Measurements from ENCODE around the gene WDR31. TPM values are rescaled to one million over a fixed set of nuclear protein-coding genes. Genes with fewer than 3 reads are reported as not detected.
A peak's percentile ranks its signal among the peaks of the same experiment; 100 is the strongest.

The WDR31 gene
- total and polyA plus RNA-seq, 11 donors: 7.0 to 22.4 (median 13.6) TPM

DNA sequence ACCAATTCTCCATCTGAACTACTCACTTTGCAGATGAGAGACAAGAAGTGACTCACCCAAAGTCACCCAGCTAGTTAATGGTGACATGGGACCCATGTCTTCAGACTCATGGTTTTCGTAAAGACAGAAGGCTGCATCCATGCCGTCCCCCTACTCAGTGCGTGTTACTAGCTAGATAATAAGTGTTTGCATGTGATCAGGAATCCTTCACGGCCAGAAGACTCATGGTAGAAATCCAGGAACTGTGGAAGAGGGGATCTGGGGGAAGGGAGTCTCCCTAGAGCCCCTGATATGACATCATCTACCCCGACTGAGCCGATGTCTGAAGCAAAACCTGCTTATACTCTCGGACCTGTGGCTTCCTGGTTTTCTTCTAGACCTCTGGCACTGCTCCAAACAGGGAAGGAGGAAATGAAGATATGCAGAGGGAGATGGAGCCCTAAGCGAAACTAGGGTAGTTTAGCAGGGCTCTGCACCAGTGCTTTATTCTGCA lies 40.2 kb downstream of the WDR31 start:
- H3K4me3 ChIP-seq: no peak overlapping the region
- H3K4me1 ChIP-seq: peaks cover 0 to 9% (median 0%) of the 10 kb centered on the region in 12 donors
- TF ChIP-seq, protein P1, sequence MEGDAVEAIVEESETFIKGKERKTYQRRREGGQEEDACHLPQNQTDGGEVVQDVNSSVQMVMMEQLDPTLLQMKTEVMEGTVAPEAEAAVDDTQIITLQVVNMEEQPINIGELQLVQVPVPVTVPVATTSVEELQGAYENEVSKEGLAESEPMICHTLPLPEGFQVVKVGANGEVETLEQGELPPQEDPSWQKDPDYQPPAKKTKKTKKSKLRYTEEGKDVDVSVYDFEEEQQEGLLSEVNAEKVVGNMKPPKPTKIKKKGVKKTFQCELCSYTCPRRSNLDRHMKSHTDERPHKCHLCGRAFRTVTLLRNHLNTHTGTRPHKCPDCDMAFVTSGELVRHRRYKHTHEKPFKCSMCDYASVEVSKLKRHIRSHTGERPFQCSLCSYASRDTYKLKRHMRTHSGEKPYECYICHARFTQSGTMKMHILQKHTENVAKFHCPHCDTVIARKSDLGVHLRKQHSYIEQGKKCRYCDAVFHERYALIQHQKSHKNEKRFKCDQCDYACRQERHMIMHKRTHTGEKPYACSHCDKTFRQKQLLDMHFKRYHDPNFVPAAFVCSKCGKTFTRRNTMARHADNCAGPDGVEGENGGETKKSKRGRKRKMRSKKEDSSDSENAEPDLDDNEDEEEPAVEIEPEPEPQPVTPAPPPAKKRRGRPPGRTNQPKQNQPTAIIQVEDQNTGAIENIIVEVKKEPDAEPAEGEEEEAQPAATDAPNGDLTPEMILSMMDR (IDR thresholded peaks at IDR 0.05): no peak
- TF ChIP-seq POLR2A (IDR thresholded peaks at IDR 0.05): no peak
- peak in 1 of 5 donors; percentile 17 for DNase-seq
- intact Hi-C loops (cut with DNase I): loop anchor here in 3 of 10 donors (10.0 kb wide), 3 partner anchors 295 to 365 kb away; no protein-coding TSS in a partner anchor
- ATAC-seq: peak in 3 of 4 donors; percentile 25 to 38 (median 32)
- H3K9me3 ChIP-seq: no peaks in the 10 kb centered on the region
- H3K36me3 ChIP-seq: no peaks in the 10 kb centered on the region
- WGBS, 4 donors: 32 to 46% (median 38%) methylated on average over 8 of the region's 8 CpGs
- H3K27ac ChIP-seq: no peak overlapping the region
- no peaks in the 10 kb centered on the region for H3K27me3 ChIP-seq

DNA sequence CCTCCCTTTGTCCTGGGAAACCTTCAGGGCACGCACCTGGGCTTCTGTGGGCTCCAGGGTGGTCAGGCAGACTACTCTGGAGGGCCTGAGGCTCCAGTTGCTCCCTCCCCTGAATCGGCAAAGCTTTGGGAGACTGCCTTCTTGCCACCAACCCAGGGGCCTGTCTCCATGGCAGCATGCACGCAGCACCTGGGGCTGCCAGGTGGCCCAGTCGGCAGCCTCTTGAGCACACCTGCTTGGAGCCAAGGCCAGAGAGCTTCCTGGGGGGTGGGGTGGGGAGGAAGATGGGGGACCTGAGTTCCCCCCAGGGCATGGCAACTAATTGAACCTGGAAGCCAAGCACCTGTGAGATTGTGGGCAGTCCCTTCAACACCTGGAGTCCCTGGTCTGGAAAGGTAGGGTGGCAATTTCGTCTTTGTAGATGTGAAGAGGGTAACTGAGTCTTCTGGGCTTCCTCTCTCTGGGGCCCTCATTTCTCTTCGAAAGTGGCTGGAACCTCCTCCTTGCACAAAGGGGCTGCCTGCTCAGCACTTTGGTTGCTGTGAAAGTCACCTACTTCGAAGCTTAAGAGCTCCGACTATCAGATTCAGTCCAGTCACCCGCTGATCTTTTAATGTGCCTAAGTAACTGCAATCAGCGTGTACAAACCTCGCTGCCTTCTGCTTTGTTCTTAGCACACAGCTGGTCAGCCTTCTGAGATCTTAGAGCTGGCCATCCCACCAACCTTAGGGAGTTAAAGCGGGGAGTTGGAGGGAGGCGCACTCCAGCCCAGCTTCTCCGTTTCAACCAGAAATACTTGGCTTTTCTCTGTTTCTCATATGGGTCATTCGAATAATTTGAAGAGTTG lies 40.9 kb downstream of the WDR31 start:
- H3K4me3 ChIP-seq: no peak overlapping the region
- intact Hi-C loops (cut with DNase I): loop anchor here in 1 of 10 donors (10.0 kb wide), 1 partner anchor 366 kb away; no protein-coding TSS in a partner anchor

DNA sequence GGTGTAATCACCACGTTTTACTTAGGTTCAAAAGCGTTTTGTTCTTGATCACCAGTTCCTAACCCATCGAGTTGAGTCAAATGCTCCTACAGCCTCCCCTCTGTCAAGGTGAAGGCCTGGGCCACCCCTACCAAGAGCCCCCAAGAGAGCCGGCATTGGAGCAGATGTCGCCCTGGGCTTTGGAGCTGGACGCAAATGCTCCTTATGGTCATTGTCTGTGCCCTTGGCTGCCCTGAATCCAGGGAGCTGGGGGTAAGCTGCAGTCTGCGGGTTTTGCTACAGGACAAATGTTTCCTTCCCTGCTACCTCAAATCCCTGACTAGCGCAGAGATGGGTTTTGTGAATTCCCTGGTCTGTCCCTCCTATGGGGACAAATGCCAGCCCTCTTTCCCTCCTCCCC lies 41.8 kb downstream of the WDR31 start:
- Histone ChIP-seq H3K36me3 (peaks cover 0 to 11% (median 8%) of the 10 kb centered on the region in 9 donors), H3K4me1 (peaks cover 0 to 9% (median 0%) of the 10 kb centered on the region in 12 donors), H3K27me3 (no peaks in the 10 kb centered on the region), H3K9me3 (no peaks in the 10 kb centered on the region), H3K4me3 (no peak overlapping the region), H3K27ac (no peak overlapping the region)
- no peak for DNase-seq
- WGBS, 4 donors: 86 to 94% (median 87%) methylated on average over 7 to 8 of the region's 8 CpGs
- intact Hi-C loops (cut with DNase I): loop anchor here in 1 of 10 donors (10.0 kb wide), 1 partner anchor 366 kb away; no protein-coding TSS in a partner anchor
- ATAC-seq: no peak
- TF ChIP-seq POLR2A (IDR thresholded peaks at IDR 0.05): no peak
- TF ChIP-seq, protein P1 (IDR thresholded peaks at IDR 0.05): no peak

More for the DNA sequence above, 40.9 kb downstream of the WDR31 start:
- 85 to 89% (median 89%) methylated on average over 13 to 15 of the region's 15 CpGs for WGBS, 4 donors
- H3K36me3 ChIP-seq: peaks cover 0 to 2% (median under 1%) of the 10 kb centered on the region in 9 donors
- H3K27me3 ChIP-seq: no peaks in the 10 kb centered on the region
- peaks cover 0 to 9% (median 0%) of the 10 kb centered on the region in 12 donors for H3K4me1 ChIP-seq
- no peaks in the 10 kb centered on the region for H3K9me3 ChIP-seq
- TF ChIP-seq, protein P1 (IDR thresholded peaks at IDR 0.05): no peak
- TF ChIP-seq POLR2A (IDR thresholded peaks at IDR 0.05): no peak
- H3K27ac ChIP-seq: no peak overlapping the region
- ATAC-seq: no peak
- DNase-seq: no peak
